ENCODE results near the gene METRN. TPM values are rescaled to one million over a fixed set of nuclear protein-coding genes. Genes with fewer than 3 reads are reported as not detected.

Gene METRN
- total RNA-seq, 2 experiments from 2014 or later, result 2.6 to 3.2 TPM

GRCh38 chr16:708959-709358, 6.0 kb upstream of the METRN start:
- Mint-ChIP-seq H3K4me1 (ENCODE audit: low read depth) (peaks cover 4% of the 10 kb centered on the region), H3K27ac (no peak overlapping the region), H3K36me3 (ENCODE audit: low read depth) (no peaks in the 10 kb centered on the region), H3K27me3 (peaks cover 54% of the 10 kb centered on the region), H3K9me3 (no peaks in the 10 kb centered on the region), H3K4me3 (no peak overlapping the region)
- H3K36me3 ChIP-seq (ENCODE audit: insufficient read depth, low read length), result no peaks in the 10 kb centered on the region
- H3K27ac ChIP-seq (ENCODE audit: low read depth in 1 of 2, low read length in 2 of 2), result no peak overlapping the region
- no peak for TF ChIP-seq CTCF (IDR thresholded peaks at IDR 0.05)
- no peak overlapping the region for H3K4me3 ChIP-seq (ENCODE audit: low read length)
- ChIA-PET CTCF (no interaction called here), POLR2A (interaction anchor here (0.8 kb wide), 1 partner anchor 12 kb away, joined by 3 read pairs; the partner anchor contains the start of gene ANTKMT)
- ATAC-seq (ENCODE audit: poor library complexity), result no peak
- peaks cover 0 to 43% of the 10 kb centered on the region in 2 experiments for H3K9me3 ChIP-seq (ENCODE audit: control insufficient read depth in 1 of 2, insufficient read depth in 1 of 2, low read length in 2 of 2)
- no peak for DNase-seq
- peaks cover 29% of the 10 kb centered on the region for H3K4me1 ChIP-seq (ENCODE audit: insufficient read depth, low read length)
- H3K27me3 ChIP-seq (ENCODE audit: control insufficient read depth in 1 of 2, insufficient read depth in 2 of 2, low read length in 2 of 2), result peaks cover 64 to 65% of the 10 kb centered on the region in 2 experiments
- intact Hi-C loops (cut with DNase I, micrococcal nuclease), result no loop called here

- Mint-ChIP-seq H3K36me3 (ENCODE audit: low read depth) (no peaks in the 10 kb centered on the region), H3K4me1 (ENCODE audit: low read depth) (peaks cover 4% of the 10 kb centered on the region), H3K4me3 (no peak overlapping the region), H3K27ac (no peak overlapping the region), H3K27me3 (peaks cover 58% of the 10 kb centered on the region), H3K9me3 (no peaks in the 10 kb centered on the region)
- DNase-seq (no peak), ATAC-seq (ENCODE audit: poor library complexity) (no peak)
- Histone ChIP-seq H3K27me3 (ENCODE audit: control insufficient read depth in 1 of 2, insufficient read depth in 2 of 2, low read length in 2 of 2) (peaks cover 55 to 59% of the 10 kb centered on the region in 2 experiments), H3K36me3 (ENCODE audit: insufficient read depth, low read length) (no peaks in the 10 kb centered on the region), H3K27ac (ENCODE audit: low read depth in 1 of 2, low read length in 2 of 2) (no peak overlapping the region), H3K4me1 (ENCODE audit: insufficient read depth, low read length) (peaks cover 31% of the 10 kb centered on the region), H3K9me3 (ENCODE audit: control insufficient read depth in 1 of 2, insufficient read depth in 1 of 2, low read length in 2 of 2) (peaks cover 0 to 35% of the 10 kb centered on the region in 2 experiments), H3K4me3 (ENCODE audit: low read length) (no peak overlapping the region)
- intact Hi-C loops (cut with DNase I, micrococcal nuclease), result loop anchor here in 1 of 2 experiments (2.0 to 5.0 kb wide), 3 partner anchors 342 to 482 kb away; no protein-coding TSS in a partner anchor
- no peak for TF ChIP-seq CTCF (IDR thresholded peaks at IDR 0.05)
- POLR2A ChIA-PET, result interaction anchor here (0.8 kb wide), 1 partner anchor 11 kb away, joined by 3 read pairs; the partner anchor contains the start of gene ANTKMT
- CTCF ChIA-PET, result interaction anchor here (1.3 kb wide), 1 partner anchor 11 kb away, joined by 3 read pairs; the partner anchor contains the start of gene ANTKMT
These were observed 5.1 kb upstream of the METRN start for GRCh38 chr16:709566-710499.

GRCh38 chr16:710500-711075, 4.3 kb upstream of the METRN start:
- no peak overlapping the region for H3K27ac ChIP-seq (ENCODE audit: low read depth in 1 of 2, low read length in 2 of 2)
- intact Hi-C loops (cut with DNase I, micrococcal nuclease), result loop anchor here (1.0 to 5.0 kb wide), 5 partner anchors 31 to 482 kb away; no protein-coding TSS in a partner anchor
- Mint-ChIP-seq H3K9me3 (no peaks in the 10 kb centered on the region), H3K27me3 (peaks cover 58% of the 10 kb centered on the region), H3K27ac (no peak overlapping the region), H3K4me3 (no peak overlapping the region), H3K36me3 (ENCODE audit: low read depth) (no peaks in the 10 kb centered on the region), H3K4me1 (ENCODE audit: low read depth) (peaks cover 4% of the 10 kb centered on the region)
- POLR2A ChIA-PET, result no interaction called here
- TF ChIP-seq CTCF (IDR thresholded peaks at IDR 0.05), result no peak
- no peaks in the 10 kb centered on the region for H3K36me3 ChIP-seq (ENCODE audit: insufficient read depth, low read length)
- ATAC-seq (ENCODE audit: poor library complexity) (no peak), DNase-seq (no peak)
- peaks cover 0 to 33% of the 10 kb centered on the region in 2 experiments for H3K9me3 ChIP-seq (ENCODE audit: control insufficient read depth in 1 of 2, insufficient read depth in 1 of 2, low read length in 2 of 2)
- peaks cover 28% of the 10 kb centered on the region for H3K4me1 ChIP-seq (ENCODE audit: insufficient read depth, low read length)
- CTCF ChIA-PET, result interaction anchor here (1.3 kb wide), 1 partner anchor 10 kb away, joined by 3 read pairs; the partner anchor contains the start of gene ANTKMT
- H3K27me3 ChIP-seq (ENCODE audit: control insufficient read depth in 1 of 2, insufficient read depth in 2 of 2, low read length in 2 of 2), result peaks cover 53 to 56% of the 10 kb centered on the region in 2 experiments
- no peak overlapping the region for H3K4me3 ChIP-seq (ENCODE audit: low read length)
